CD14-positive monocyte (primary cell): ENCODE measurements around the gene PI4KA. TPM values are rescaled to one million over a fixed set of nuclear protein-coding genes. Genes with fewer than 3 reads are reported as not detected.
"Not testable (repeated sequence)": the region's sequence is repeated elsewhere in the genome, so short reads cannot be mapped to it uniquely, and the experiment has no call there.

Source experiments
- DNase-seq, 3 donors: peaks; one replicate each; pipeline ENCODE4 v3.0.0-alpha.2; 2011 to 2022
- H2AFZ ChIP-seq: 2 replicates; pipeline ENCODE4 v1.6.0; 2012; ENCODE audit warnings: mild to moderate bottlenecking, low read depth, low read length, inconsistent platforms; ENCODE audit not compliant: insufficient read depth, poor library complexity, severe bottlenecking
- H3K27ac ChIP-seq, 2 donors: 1 replicate in 1 of 2; 2 replicates in 1 of 2; pipeline ENCODE4 v1.5.1; 2012 to 2013; ENCODE audit warnings: low read length in 2 of 2, control low read depth in 1 of 2, inconsistent platforms in 1 of 2, low read depth in 1 of 2, mild to moderate bottlenecking in 1 of 2
- H3K27me3 ChIP-seq, 2 donors: one replicate each; pipeline versions ENCODE4 v1.6.0 to v1.6.1; 2011 to 2013; ENCODE audit warnings: low read length in 2 of 2; ENCODE audit not compliant: control insufficient read depth in 2 of 2, insufficient read depth in 2 of 2
- H3K36me3 ChIP-seq, 2 donors: replicated peaks in 1 of 2; 1 replicate in 1 of 2; 2 replicates in 1 of 2; pipeline versions ENCODE4 v1.5.1 to v1.6.1; 2012 to 2013; ENCODE audit warnings: low read length in 2 of 2, control low read depth in 1 of 2, inconsistent platforms in 1 of 2, mild to moderate bottlenecking in 1 of 2; ENCODE audit not compliant: insufficient read depth in 2 of 2, control insufficient read depth in 1 of 2
- H3K4me1 ChIP-seq, 2 donors: 1 replicate in 1 of 2; 2 replicates in 1 of 2; pipeline versions ENCODE4 v1.5.1 to v1.6.1; 2012 to 2013; ENCODE audit warnings: low read length in 2 of 2, control low read depth in 1 of 2, inconsistent platforms in 1 of 2, mild to moderate bottlenecking in 1 of 2, moderate library complexity in 1 of 2; ENCODE audit not compliant: insufficient read depth in 2 of 2, control insufficient read depth in 1 of 2
- H3K4me2 ChIP-seq: replicated peaks from 2 replicates; pipeline ENCODE3; 2012; ENCODE audit warnings: low read length, moderate library complexity, mild to moderate bottlenecking; ENCODE audit not compliant: poor library complexity, severe bottlenecking; ENCODE audit errors: extremely low read depth
- H3K4me3 ChIP-seq, 3 experiments: fragments of 200-600 bp in 1 of 3; sonication (generic) in 1 of 3; replicated peaks in 1 of 3; 1 replicate in 2 of 3; 2 replicates in 1 of 3; pipeline ENCODE4 v1.5.1; 2011 to 2013; ENCODE audit warnings: low read length in 3 of 3, mild to moderate bottlenecking in 3 of 3, control low read depth in 2 of 3, low read depth in 2 of 3, inconsistent platforms in 1 of 3, moderate library complexity in 1 of 3
- H3K79me2 ChIP-seq: 2 replicates; pipeline ENCODE4 v1.6.0; 2012; ENCODE audit warnings: mild to moderate bottlenecking, control low read depth, inconsistent platforms, low read length, moderate library complexity; ENCODE audit not compliant: insufficient read depth
- H3K9ac ChIP-seq: 2 replicates; pipeline ENCODE4 v1.6.0; 2017; ENCODE audit warnings: low read length, mild to moderate bottlenecking; ENCODE audit not compliant: insufficient read depth, poor library complexity, severe bottlenecking
- H3K9me3 ChIP-seq, 2 donors: replicated peaks in 1 of 2; 1 replicate in 1 of 2; 2 replicates in 1 of 2; pipeline versions ENCODE4 v1.5.1 to v1.6.1; 2012 to 2013; ENCODE audit warnings: low read length in 2 of 2, control low read depth in 1 of 2; ENCODE audit not compliant: control insufficient read depth in 1 of 2, insufficient read depth in 1 of 2
- H4K20me1 ChIP-seq: 2 replicates; pipeline ENCODE4 v1.6.0; 2012; ENCODE audit warnings: mild to moderate bottlenecking, low read length, control low read depth, moderate library complexity; ENCODE audit not compliant: insufficient read depth
- H3K27ac Mint-ChIP-seq, 7 donors: one replicate each; pipeline ENCODE4 v1.8.0; 2020; ENCODE audit warnings: mild to moderate bottlenecking in 7 of 7, mixed read lengths in 7 of 7, moderate library complexity in 6 of 7, inconsistent platforms in 2 of 7
- H3K27me3 Mint-ChIP-seq, 3 donors: one replicate each; pipeline ENCODE4 v1.8.0; 2021 to 2022; ENCODE audit warnings: low read depth in 3 of 3, mild to moderate bottlenecking in 3 of 3, mixed read lengths in 3 of 3, moderate library complexity in 3 of 3, inconsistent platforms in 1 of 3
- H3K36me3 Mint-ChIP-seq, 2 donors: one replicate each; pipeline ENCODE4 v1.8.0; 2020; ENCODE audit warnings: mixed read lengths in 2 of 2, inconsistent platforms in 1 of 2, mild to moderate bottlenecking in 1 of 2
- H3K4me1 Mint-ChIP-seq: one replicate; pipeline ENCODE4 v1.8.0; 2020; ENCODE audit warnings: mild to moderate bottlenecking, mixed read lengths
- H3K4me3 Mint-ChIP-seq, 2 donors: one replicate each; pipeline ENCODE4 v1.8.0; 2020; ENCODE audit warnings: mild to moderate bottlenecking in 2 of 2, mixed read lengths in 2 of 2, moderate library complexity in 1 of 2
- H3K9me3 Mint-ChIP-seq, 7 donors: one replicate each; pipeline ENCODE4 v1.8.0; 2020 to 2022; ENCODE audit warnings: mixed read lengths in 7 of 7, mild to moderate bottlenecking in 6 of 7, moderate library complexity in 6 of 7, inconsistent platforms in 2 of 7
- CTCF ChIP-seq: fragments of 200-600 bp; IDR thresholded peaks from one replicate; pipeline ENCODE4 v1.8.0; 2022; ENCODE audit warnings: antibody characterized with exemption, mild to moderate bottlenecking
- WGBS: methylation state at CpG from one replicate; pipeline ENCODE4 v1.1.5; 2013; ENCODE audit warnings: missing lambda C conversion rate; ENCODE audit not compliant: insufficient coverage; 5-methylcytosine and 5-hydroxymethylcytosine counted together
- intact Hi-C, 2 donors: fragments of 100-400 bp; cut with micrococcal nuclease; formaldehyde crosslinking; loops; one replicate each; pipeline versions ENCODE4 v1.15.0 to v1.15.1; 2023
- polyA plus RNA-seq, 3 donors: library from polyadenylated mRNA; depleted of rRNA in 1 of 3; unstranded in 2 of 3; stranded (reverse) in 1 of 3; fragments of 300-500 nt in 2 of 3; fragments of >200 nt in 1 of 3; fragmentation: Illumina TruSeq in 2 of 3; gene quantifications; 1 replicate in 2 of 3; 2 replicates in 1 of 3; pipeline ENCODE4 v1.2.3, GENCODE V29; 2012 to 2021

The PI4KA gene
- polyA plus RNA-seq, 3 donors = 22.8 to 74.4 (median 38.2) TPM

GRCh38 chr22:20663941-20664593 is 194.5 kb downstream of the PI4KA start:
- Histone ChIP-seq H3K9me3 (peaks cover 0 to 5% of the 10 kb centered on the region in 2 donors), H3K27ac (no peak overlapping the region), H3K4me2 (no peak overlapping the region), H3K4me1 (no peaks in the 10 kb centered on the region), H3K9ac (no peak overlapping the region), H2AFZ (no peak overlapping the region), H3K4me3 (no peak overlapping the region), H3K27me3 (peaks cover 0 to 16% of the 10 kb centered on the region in 2 donors), H4K20me1 (no peaks in the 10 kb centered on the region), H3K79me2 (no peaks in the 10 kb centered on the region), H3K36me3 (no peaks in the 10 kb centered on the region)
- Mint-ChIP-seq H3K27ac (no peak overlapping the region), H3K9me3 (peaks cover 2 to 6% (median 5%) of the 10 kb centered on the region in 7 donors), H3K36me3 (no peaks in the 10 kb centered on the region), H3K4me3 (no peak overlapping the region), H3K4me1 (peaks cover 3% of the 10 kb centered on the region), H3K27me3 (peaks cover 24 to 42% (median 35%) of the 10 kb centered on the region in 3 donors)
- intact Hi-C loops = no loop called here
- WGBS = 90% methylated on average over 6 of the region's 7 CpGs
- TF ChIP-seq CTCF = no peak
- no peak for DNase-seq

- Histone ChIP-seq H2AFZ (no peak overlapping the region), H3K79me2 (no peaks in the 10 kb centered on the region), H4K20me1 (no peaks in the 10 kb centered on the region), H3K4me3 (no peak overlapping the region), H3K4me2 (no peak overlapping the region), H3K9me3 (peaks cover 0 to 5% of the 10 kb centered on the region in 2 donors), H3K9ac (no peak overlapping the region), H3K27me3 (peaks cover 0 to 16% of the 10 kb centered on the region in 2 donors), H3K36me3 (no peaks in the 10 kb centered on the region), H3K27ac (no peak overlapping the region), H3K4me1 (no peaks in the 10 kb centered on the region)
- Mint-ChIP-seq H3K27ac (no peak overlapping the region), H3K27me3 (peaks cover 28 to 45% (median 42%) of the 10 kb centered on the region in 3 donors), H3K36me3 (no peaks in the 10 kb centered on the region), H3K4me3 (no peak overlapping the region), H3K9me3 (peaks cover 2 to 6% (median 5%) of the 10 kb centered on the region in 7 donors), H3K4me1 (peaks cover 3% of the 10 kb centered on the region)
- no peak for TF ChIP-seq CTCF
- WGBS = no CpG with 5 or more reads among the region's 1 CpG
- no peak for DNase-seq
- intact Hi-C loops = no loop called here
These were observed 195.3 kb downstream of the PI4KA start for GRCh38 chr22:20663137-20663828.

- not testable (repeated sequence) for H3K4me3 ChIP-seq, H3K9me3 Mint-ChIP-seq
- WGBS = 92% methylated on average over 2 of the region's 4 CpGs
These were observed 196.0 kb downstream of the PI4KA start for GRCh38 chr22:20662524-20663036.

More at GRCh38 chr22:20662524-20663036, 196.0 kb downstream of the PI4KA start:
- H3K27ac ChIP-seq, H3K36me3 ChIP-seq, H4K20me1 ChIP-seq, H3K4me1 Mint-ChIP-seq, intact Hi-C loops, H3K9me3 ChIP-seq, H3K9ac ChIP-seq, H3K27ac Mint-ChIP-seq, H2AFZ ChIP-seq, H3K4me1 ChIP-seq, H3K79me2 ChIP-seq, H3K4me2 ChIP-seq, H3K36me3 Mint-ChIP-seq, DNase-seq: not testable (repeated sequence)
- peak overlapping the region in 1 of 2 donors; percentile 56 for H3K4me3 Mint-ChIP-seq
- H3K27me3 ChIP-seq = peaks cover 0 to 16% of the 10 kb centered on the region in 2 donors
- H3K27me3 Mint-ChIP-seq = peaks cover 28 to 49% (median 42%) of the 10 kb centered on the region in 3 donors
